Astrocyte (in vitro differentiated cells and primary cell): Measurements from ENCODE around the gene OR9Q1.

Source experiments
- EZH2 ChIP-seq: IDR thresholded peaks from 2 replicates; pipeline ENCODE4 v1.6.1; 2012; ENCODE audit warnings: mild to moderate bottlenecking, low read length, inconsistent platforms; ENCODE audit not compliant: insufficient read depth
- TF ChIP-seq, protein P1 (sequence below): IDR thresholded peaks from 2 replicates; pipeline ENCODE4 v1.5.1; 2011; ENCODE audit warnings: low read depth, mild to moderate bottlenecking, inconsistent platforms, low read length, moderate library complexity; ENCODE audit not compliant: insufficient read depth

DNA sequence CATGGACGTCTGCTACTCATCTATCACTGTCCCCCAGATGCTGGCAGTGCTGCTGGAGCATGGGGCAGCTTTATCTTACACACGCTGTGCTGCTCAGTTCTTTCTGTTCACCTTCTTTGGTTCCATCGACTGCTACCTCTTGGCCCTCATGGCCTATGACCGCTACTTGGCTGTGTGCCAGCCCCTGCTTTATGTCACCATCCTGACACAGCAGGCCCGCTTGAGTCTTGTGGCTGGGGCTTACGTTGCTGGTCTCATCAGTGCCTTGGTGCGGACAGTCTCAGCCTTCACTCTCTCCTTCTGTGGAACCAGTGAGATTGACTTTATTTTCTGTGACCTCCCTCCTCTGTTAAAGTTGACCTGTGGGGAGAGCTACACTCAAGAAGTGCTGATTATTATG, 156.0 kb downstream of the OR9Q1 start:
- TF ChIP-seq, protein P1, sequence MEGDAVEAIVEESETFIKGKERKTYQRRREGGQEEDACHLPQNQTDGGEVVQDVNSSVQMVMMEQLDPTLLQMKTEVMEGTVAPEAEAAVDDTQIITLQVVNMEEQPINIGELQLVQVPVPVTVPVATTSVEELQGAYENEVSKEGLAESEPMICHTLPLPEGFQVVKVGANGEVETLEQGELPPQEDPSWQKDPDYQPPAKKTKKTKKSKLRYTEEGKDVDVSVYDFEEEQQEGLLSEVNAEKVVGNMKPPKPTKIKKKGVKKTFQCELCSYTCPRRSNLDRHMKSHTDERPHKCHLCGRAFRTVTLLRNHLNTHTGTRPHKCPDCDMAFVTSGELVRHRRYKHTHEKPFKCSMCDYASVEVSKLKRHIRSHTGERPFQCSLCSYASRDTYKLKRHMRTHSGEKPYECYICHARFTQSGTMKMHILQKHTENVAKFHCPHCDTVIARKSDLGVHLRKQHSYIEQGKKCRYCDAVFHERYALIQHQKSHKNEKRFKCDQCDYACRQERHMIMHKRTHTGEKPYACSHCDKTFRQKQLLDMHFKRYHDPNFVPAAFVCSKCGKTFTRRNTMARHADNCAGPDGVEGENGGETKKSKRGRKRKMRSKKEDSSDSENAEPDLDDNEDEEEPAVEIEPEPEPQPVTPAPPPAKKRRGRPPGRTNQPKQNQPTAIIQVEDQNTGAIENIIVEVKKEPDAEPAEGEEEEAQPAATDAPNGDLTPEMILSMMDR: no peak
- TF ChIP-seq EZH2: no peak
